Heart left ventricle (tissue), 13 donors: Measurements from ENCODE around the gene GUCY2D.

Experiments used
- POLR2A ChIP-seq, 2 donors: fragments of 450-650 bp; IDR thresholded peaks; one replicate each; pipeline ENCODE4 v1.6.1; 2017; ENCODE audit warnings: antibody characterized with exemption in 2 of 2, mild to moderate bottlenecking in 2 of 2, moderate library complexity in 2 of 2
- TF ChIP-seq, protein P1 (sequence below), 12 donors: fragments of 200-600 bp; sonication (generic) in 4 of 12; IDR thresholded peaks; one replicate each; pipeline versions ENCODE4 v1.5.0 to v1.8.0; 2018 to 2022; ENCODE audit warnings: antibody characterized with exemption in 12 of 12, mild to moderate bottlenecking in 5 of 12
- donor health status: ischemic (EF 13 %, LVEDD 7.1; RV severe dilation, severe dysfunction).
- donor health status: DM: no; HTN: yes; CAD: no.
- donor health status: DM: no; HTN: no; CAD: no.
- donor health status: ischemic (EF 25% LVEDD 6.9; RV normal size, moderate dysfunction).
- donor health status: ischemic (EF 25% LVEDD 5.7; RV mildly dilated, moderate dysfunction).
- donor health status: ischemic (EF 35%, LVEDD 5.7; RV mildly dilated, moderate dysfunction).
- donor health status: nonischemic (EF 11% LVEDD 7.7; RV severe dilation, severe dysfunction).
- donor health status: DM: yes; HTN: yes; CAD: no.
- donor health status: PGD.
- donor health status: ischemic (EF 29% LVEDD 5.4; RV normal size, mild dysfunction).
- donor health status: nonischemic (EF 23%, LVEDD 6.1; RV moderate dilation, normal function).

DNA sequence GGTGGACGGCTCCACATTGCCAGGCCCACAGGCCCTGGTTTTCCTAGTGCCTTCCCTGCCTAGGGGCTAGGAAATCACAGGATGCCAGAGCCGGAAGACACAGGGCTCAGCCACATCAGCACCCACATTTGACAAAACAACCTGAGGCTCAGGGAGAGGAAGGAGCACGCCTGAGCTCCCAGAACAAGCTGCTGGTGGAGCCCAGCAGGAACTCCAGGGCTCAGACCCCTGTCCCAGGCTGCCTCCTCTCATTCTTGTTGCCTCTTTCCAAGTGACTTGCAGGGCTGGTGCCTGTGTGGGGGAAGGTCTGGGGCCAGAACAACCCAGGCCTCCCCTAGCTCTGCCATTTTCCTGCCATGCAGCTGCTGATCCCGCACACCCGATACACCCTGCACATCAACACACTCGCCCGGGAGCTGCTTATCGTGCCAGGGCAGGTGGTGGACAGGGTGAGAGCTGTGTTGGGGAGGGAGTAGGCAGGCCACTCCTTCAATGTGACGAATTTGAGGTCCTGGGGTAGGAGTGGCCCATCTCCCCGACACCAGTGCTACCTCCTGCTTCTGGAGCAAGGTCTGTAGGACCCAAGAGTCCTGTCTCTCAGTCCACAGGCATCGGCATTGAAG lies 44.0 kb downstream of the GUCY2D start:
- TF ChIP-seq, protein P1, sequence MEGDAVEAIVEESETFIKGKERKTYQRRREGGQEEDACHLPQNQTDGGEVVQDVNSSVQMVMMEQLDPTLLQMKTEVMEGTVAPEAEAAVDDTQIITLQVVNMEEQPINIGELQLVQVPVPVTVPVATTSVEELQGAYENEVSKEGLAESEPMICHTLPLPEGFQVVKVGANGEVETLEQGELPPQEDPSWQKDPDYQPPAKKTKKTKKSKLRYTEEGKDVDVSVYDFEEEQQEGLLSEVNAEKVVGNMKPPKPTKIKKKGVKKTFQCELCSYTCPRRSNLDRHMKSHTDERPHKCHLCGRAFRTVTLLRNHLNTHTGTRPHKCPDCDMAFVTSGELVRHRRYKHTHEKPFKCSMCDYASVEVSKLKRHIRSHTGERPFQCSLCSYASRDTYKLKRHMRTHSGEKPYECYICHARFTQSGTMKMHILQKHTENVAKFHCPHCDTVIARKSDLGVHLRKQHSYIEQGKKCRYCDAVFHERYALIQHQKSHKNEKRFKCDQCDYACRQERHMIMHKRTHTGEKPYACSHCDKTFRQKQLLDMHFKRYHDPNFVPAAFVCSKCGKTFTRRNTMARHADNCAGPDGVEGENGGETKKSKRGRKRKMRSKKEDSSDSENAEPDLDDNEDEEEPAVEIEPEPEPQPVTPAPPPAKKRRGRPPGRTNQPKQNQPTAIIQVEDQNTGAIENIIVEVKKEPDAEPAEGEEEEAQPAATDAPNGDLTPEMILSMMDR (IDR thresholded peaks at IDR 0.05) = no peak
- no peak for TF ChIP-seq POLR2A (IDR thresholded peaks at IDR 0.05)
